ENCODE data around the gene C16orf96.

The C16orf96 gene

DNA sequence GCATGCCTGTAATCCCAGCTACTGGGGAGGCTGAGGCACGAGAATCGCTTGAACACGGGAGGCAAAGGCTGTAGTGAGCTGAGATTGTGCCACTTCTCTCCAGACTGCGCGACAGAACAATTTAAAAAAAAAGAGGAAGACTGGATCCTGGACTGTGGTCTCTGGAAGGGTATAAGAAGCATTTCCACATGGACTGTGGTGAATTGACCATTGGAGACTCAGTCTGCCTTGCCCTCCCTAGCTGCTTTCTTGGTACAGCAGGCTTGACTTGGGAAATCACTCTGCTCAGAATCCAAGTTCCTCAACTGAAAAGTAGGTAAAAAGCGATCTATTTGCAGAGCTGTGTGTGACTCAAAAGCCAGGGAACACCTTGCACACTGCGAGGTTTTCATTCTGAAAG lies 67.5 kb downstream of the C16orf96 start:
- DNase-seq, result no peak

DNA sequence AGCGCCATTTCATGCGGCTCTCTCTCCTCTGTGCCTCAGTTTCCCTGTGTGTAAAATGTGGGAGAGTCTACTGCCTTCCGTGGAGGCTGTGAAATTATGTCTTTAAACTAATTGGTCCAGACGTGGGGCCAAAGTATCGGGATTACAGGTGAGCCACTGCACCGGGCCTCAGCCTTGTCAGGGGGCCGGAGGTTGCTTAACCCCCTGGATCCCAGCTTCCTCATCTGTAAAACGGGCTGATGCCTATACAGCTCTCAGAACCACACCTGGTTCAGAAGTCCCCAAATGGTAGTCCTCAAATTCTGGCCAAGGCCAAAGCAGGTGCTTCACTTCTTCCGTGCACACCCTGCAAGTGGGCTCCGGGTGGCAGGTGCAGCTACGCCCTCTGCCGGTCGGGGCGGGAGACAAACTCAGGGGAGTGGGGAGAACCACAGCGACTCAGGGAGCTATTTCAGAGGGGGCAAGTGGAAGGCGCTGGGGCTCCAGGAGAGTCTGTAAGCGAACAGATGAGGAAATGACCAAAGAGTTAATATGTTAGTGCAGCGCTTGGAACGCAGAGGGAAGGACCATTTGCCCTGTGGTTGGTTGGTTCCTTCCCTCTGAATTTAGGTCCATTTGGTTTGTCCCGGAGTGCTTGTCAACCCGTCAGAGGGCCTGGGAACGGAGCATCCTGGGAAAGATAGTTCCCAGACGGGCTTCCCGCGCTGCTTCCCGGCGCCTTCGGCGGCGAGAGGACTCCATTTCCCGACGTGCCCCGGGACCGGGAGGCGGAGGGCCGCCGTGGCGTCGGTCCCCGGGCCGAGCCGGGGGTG lies 68.1 kb downstream of the C16orf96 start, which contains the start of gene MGRN1:
TSS of gene MGRN1 (plus strand) at position 812 of the 812 bp plus-strand sequence. CDS start 135 bp downstream, outside the sequence.
- DNase-seq, result peak; percentile 98

DNA sequence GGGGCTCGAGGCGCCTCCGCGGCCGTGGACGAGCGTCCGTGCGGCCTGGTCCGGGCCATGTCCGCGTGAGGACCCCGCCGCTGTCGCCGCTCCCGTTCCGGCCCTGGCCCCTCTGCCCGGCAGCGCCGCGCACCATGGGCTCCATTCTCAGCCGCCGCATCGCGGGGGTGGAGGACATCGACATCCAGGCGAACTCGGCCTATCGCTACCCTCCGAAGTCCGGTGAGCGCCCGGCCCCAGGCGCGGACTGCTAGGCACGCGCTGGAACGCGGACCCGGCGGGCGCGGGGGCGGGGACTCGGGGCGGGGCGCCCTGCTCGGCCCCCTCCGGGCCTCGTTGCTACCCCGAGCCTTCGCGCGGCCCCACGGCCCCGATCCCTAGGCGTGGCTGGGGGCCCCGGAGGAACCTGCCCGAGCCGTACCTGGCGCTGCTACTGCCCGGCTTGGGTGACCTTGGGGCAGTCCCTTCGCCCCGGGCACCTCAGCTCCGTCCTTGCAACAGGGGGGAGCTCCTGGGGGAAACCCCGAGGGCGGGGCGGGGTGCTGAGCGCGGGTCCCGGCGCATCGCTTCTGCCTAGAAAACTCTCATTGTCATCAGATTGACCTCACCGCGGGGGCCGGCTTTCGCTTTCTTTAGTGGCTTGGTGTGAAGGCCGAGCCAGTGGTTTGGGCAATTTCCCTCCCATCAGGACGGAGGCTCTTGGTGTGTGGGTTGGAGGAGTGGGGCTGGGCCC lies 68.9 kb downstream of the C16orf96 start:
- DNase-seq, result peak; percentile 65

DNA sequence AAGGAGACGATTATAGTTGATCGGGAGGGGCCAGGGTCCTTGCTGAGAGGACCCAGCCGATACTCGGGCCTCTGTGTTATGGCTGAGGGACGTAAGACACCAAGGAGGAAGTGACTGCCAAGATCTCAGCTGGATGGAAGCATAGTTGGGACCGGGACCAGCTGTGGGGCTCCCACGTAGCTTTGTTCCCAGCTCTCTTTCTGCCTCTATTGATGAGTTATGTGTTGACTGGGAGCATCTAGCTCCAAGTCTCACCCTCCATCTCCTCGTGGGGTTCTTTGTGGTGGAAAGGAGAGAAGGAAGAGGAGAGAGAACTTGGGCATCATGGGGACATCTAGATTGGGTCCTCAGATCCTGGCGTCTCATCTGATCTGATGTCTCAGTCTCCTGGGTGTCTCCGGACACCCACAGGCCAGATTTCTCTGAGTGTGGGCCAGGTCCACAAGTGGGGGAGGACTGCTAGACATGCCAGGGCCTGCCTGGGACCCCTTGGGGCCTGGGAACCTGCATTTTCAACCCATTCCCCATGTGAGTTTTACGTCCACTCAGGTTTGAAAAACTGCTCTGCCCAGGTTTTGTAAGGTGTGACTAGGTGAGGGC lies 69.5 kb downstream of the C16orf96 start:
- no peak for DNase-seq

DNA sequence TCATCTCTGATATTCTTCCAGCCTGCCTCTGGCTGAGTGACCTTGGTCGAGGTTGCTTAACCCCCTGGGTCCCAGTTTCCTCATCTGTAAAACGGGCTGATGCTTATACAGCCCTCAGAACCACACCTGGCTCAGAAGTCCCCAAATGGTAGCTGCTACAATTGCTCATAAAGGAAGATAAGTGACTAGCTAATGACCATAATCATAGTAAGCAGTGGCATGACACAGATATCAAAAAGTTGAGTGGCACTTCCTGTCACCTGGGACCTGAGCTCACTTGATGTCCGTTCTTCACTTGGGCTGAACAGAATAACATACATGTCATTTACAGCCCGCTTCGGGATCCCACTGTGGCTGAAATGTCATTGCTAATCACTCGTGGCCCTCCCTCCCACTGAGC lies 70.3 kb downstream of the C16orf96 start:
- DNase-seq, result no peak

DNA sequence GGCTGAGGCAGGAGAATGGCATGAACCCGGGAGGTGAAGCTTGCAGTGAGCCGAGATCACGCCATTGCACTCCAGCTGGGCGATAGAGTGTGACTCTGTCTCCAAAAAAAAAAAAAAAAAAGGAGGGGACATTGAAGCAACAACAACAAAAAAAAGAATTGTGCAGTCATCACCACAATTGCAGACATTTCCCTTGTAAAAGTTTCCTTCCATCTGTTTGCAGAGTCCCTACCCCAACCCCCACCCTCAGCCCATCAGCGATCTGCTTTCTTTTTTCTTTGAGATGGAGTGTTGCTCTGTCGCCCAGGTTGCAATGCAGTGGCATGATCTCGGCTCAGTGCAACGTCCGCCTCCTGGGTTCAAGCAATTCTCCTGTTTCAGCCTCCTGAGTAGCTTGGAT lies 72.1 kb downstream of the C16orf96 start:
- no peak for DNase-seq

DNA sequence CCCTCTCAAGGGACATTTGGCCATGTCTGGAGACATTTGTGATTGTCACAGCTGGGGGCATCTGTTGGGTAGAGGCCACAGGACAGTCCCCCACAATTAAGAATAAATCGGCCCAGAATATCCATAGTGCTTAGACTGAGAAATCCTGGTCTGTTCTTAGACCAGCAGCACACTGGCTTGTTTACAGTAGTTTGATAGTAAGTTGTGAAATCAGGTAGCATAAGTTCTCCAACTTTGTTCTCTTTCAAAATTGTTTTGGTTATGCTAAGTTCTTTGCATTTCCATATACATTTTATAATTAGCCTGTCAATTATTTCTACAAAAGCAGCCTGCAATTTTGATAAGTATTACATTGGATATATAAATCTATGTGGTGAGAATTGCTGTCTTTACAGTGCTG lies 75.3 kb downstream of the C16orf96 start:
- DNase-seq, result no peak

DNA sequence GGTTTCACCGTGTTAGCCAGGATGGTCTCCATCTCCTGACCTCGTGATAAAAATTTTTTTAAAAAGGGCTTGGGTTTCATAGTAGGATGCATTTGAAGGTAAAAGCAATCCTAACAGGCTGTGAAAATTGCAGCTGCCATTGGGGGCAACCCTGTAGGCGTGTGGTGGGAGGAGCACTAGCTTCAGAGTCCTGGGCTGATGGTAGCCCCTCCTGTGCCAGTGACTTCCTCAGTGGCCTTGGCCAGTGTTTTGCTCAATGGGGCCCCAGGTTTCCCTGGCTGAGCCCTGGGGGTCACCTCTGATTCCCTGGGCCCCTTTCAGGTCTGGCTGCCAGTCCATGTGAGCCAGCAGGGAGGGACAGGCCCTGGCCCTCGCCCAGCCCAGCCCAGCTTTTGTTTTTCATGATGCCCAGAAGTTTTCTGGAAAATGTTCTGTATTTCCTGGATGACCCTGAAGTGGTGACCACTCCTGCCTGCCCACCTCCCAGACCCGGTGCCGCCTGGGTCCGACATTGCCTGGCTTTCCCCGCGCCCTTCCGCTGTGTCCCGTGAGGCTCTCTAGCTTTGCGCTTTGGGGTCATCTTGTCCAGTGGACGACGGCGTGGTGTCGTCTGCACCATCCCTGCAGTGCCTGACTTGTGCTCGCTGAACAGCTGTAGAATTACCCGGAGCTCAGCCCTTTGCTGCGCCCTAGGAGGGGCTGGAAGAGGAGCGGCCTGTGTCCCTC lies 77.9 kb downstream of the C16orf96 start:
- DNase-seq, result no peak

DNA sequence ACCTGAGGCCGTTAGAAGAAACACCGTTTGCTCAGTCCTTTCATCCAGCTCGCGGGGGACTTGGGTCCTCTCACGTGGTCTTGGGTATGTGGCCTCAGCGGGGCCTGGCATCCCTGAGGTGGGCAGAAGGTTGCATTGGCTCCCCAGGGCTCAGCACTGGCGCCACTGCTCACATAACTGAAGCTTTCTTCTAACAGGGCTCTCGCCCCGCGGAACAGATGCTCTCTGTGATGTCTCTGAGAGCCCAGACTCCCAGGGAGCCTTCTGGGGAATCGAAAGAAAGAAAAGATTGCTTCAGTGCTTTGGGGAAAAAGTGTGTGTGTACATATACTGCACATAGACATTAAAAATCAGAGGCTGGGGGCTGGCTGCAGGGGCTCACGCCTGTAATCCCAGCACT lies 78.6 kb downstream of the C16orf96 start:
- no peak for DNase-seq

DNA sequence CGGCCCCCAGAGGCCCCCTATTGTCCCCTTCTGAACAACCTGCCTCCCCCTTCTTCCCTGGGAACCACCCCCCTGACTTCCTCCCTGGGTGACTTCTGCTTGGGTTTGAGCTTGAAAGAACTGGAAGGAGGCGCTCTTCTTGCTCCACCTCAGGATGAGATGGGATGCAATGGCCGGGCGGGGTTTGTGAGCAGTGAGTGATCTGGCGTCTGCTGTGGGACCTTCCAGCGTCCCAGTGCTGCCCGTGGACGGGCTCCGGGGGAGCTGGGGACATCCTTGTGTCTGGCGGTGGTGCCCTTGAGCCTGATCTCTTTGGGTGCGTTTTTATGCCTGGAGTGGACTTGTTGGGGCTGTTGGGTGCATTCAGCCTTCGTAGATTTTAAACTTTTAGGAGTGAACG lies 80.1 kb downstream of the C16orf96 start:
- DNase-seq, result no peak

DNA sequence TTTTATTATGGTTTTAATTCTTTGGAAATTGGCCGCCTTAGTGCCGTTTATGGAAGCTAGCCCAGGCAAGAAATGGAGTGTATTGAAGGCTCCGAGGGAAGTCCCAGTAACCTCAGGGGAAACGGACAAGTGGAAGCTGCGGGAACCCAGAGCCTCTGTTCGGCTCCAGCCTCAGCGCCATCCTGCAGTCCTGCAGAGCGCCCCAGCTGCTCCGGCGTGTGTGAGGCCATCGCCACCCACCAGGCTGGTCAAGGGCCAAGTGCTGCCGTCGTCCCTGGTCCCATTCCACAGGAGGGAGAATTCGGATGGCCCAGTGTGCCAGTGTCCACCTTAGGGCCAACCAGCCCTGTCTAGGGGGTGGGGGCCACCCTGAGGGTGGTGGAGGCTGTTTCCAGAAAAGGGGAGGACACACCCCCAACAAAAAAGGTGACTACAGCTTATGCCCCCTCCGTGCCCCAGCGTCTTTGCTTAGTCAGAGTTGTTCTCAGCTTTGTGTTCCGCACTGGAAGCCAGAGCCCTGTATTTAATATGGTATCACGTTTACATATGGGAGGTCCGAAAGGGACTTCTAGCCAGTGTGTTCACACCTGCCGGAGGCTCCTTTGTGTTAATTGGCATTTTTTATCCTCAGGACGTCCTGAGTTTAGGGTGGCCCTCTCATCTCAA lies 81.5 kb downstream of the C16orf96 start:
- no peak for DNase-seq

DNA sequence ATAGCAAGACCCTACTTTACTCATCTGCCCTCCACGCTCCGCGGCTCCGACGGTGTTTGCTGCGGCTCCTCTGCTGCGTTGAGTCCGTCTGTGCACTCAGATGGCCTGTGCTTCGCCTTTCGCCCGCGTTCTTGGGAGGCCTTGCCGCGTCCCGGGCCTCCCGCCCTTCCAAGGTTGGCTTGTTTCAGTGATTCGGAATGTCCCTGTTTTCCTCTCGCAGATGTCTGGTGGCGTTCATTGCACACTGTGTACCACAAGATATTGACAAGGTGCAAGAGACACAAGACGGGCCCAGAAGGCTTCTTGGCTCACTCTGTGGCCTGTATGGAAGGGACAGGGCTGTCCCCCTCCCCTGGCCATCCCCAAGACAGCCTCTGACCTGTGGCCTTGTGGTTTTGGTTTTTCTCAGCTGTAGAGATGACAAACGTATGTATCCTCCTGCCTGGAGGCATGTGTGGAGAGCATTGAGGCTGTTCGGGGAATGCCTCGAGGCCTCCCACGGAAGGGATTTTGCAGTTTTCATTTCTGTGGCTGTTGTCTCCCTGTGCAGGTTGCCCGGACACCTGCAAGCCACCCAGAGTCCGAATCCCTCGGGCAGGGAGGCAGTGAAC lies 83.9 kb downstream of the C16orf96 start:
- DNase-seq, result no peak

DNA sequence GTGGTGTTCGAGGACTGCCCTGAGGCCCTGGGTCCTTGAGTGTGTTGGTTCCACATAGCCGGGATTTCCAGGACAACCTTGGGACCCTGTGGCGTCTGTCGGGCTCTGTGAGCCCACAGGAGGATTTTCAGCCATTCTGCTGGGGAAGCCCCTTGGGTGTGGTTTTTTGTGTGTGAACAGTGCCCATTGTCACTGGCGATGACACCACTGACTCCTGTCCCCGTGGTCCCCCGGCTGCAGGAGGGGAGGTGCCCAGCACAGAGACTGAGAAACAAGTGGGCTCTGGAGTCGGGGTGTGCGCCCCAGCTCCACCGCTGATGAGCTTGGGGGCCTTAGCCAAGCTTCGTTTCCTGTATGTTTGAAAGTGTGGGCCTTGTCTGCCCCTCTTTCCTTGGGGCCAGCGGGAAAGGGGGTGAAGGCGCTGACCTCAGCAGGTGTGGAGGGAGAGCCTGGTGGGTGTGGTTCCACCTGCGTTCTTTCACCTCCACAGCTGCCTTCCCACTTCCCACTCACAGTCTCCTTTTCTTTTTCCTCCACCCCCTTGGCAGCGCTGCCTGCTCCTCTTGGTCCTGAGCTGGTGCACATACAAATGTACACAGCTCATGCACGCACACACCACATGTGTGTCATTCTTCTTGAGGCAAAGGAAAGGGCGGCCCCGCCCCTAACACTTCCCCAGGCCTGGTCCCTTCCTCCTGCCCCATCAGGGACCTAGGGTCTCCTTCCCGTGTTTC lies 84.6 kb downstream of the C16orf96 start:
- DNase-seq, result no peak

DNA sequence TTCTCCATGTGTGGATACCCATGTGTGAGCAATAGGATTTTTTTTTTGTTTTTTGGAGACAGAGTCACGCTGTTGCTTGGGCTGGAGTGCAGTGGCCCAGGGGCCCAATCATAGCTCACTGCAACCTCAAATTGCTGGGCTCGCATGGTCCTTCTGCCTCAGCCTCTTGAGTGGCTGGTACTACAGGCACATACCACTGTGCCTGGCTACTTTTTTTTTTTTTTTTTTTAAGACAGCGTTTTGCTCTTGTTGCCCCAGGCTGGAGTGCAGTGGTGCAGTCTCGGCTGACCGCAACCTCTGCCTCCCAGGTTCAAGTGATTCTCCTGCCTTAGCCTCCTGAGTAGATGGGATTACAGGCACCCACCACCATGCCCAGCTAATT lies 85.2 kb downstream of the C16orf96 start:
- DNase-seq, result no peak

DNA sequence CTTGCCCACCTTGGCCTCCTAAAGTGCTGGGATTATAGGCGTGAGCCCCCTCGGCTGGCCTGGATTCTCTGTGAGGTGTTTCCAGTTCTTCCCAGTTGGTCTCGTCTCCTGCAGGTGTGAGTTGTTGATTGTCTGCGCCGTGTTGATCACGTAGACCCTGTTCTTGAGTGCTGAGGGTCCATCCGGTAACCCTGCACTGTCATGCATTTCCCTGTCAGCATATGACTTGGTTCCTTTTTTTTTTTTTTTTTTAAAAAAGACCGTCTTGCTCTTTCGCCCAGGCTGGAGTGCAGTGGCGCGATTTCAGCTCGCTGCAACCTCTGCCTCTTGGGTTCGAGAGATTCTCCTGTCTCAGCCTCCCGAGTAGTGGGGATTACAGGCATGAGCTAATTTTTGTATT lies 85.8 kb downstream of the C16orf96 start:
- DNase-seq, result no peak

DNA sequence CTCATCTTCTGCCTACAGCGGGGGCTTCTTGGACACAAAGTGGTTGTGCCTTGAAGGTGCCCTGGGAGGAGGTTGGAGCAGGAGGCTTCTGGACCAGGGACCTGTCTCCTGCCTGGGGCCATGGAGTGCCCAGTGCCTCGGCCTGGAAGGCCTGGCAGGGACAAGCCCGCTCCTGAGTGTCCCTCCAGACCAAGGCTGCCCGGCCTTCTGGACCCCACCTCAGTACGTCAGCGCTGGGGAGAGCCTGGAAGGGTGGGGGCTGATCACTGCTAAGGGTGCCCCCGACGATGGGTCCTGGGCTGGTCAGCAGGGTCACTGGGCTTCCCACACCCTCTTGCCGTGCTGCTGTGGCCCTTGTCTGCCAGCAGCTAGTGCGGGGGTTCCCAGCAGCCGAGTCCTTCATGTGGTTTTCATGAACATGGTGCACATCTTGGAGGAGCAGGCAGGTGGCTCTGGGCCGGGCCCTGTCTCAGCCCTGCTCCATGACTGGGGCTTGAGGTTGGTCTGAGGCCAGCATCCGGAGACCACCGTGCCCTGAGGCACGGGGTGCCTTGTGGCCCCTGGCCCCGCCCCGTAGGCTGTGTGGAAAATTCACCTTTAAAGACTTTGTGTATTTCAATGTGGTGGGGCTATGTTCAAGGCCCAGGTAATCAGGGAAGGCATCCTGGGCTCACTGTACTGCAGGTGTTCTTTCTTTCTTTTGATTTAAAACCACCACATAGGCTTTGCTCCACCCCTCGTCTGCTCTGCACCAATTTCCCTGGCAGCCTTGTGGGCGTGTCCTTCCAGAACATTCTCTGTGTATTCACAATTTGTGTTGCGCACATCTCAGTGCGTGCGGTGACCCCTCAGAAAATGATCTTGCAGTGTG lies 90.9 kb downstream of the C16orf96 start:
- DNase-seq, result no peak

DNA sequence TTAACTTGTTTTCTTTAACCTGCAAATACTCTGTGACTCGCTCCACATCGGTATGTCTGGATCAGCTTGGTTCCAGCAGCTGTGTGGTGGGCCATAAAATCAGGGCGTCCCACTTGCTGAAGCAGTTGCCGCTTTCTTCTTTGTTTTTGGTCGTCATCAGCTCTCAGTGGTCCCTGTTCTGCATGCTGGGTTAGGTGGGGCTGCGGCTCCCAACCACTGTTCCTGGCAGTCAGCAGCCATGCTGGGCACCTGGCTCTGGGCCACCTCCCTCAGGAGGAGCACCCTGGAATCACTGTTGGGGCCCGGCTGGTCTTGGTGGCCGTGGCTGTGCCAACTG lies 91.5 kb downstream of the C16orf96 start:
- DNase-seq, result no peak

DNA sequence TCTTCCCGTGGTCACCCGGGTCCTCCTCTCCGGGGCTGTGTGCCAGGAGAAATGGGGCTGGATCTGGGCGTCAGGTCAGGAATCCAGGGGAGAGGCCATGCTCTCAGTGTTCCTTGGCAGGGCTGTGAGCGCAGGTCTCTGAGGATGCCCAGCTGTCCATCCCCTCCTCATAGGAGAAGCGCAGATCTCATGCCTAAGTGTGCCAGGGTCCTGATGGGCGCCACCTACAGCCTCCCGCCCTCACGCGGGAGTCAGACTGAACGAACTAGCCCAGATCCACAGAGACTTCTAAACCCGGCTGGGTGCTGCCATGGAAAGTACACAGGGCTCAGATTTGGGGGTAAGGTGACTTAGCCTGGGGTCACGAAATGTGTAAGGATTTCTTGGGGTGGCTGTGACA lies 92.8 kb downstream of the C16orf96 start:
- DNase-seq, result no peak

DNA sequence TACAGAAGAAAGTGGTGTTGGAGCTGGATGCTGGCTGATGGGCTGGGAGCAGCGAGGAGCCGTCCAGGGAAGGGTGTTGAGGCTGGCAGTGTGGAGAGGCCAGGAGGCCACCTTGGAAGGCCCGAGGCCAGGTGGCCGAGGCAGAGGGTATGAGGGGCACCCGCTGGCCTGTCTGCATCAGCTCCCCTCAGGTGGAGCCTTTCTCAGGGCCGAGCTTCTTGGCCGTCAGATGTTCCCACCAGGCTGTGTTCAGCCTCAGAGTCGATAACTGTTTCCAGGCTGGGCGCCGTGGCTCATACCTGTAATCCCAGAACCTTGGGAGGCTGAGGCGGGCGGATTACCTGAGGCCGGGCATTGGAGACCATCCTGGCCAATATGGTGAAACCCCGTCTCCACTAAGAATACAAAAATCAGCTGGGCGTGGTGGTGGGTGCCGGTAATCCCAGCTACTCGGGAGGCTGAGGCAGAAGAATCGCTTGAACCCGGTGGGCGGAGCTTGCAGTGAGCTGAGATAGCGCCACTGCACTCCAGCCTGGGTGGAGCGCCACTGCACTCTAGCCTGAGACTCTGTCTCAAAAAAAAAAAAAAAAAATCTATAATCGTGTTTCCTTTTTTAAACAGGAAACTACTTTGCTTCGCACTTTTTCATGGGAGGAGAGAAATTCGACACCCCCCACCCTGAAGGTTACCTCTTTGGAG lies 93.8 kb downstream of the C16orf96 start:
- DNase-seq, result no peak

Data from right hindlimb (tissue), 1 donor.